A549 (cell line): Measurements from ENCODE around the gene BRSK2.

ENCODE experiments used
- BHLHE40 ChIP-seq: IDR thresholded peaks from 2 replicates; pipeline ENCODE4 v1.6.1; 2012; ENCODE audit warnings: low read depth, low read length, inconsistent platforms
- EP300 ChIP-seq, 2 experiments: fragments of >200 bp; sonication (Bioruptor Twin); formaldehyde crosslinking; IDR thresholded peaks; 2 replicates in 1 of 2; 3 replicates in 1 of 2; pipeline ENCODE4 v1.6.1; 2016 to 2017
- FOSL2 ChIP-seq, 2 experiments: fragments of 450-650 bp in 1 of 2; fragments of >200 bp in 1 of 2; sonication (Bioruptor Twin) in 1 of 2; formaldehyde crosslinking; IDR thresholded peaks; 2 replicates each; pipeline versions ENCODE4 v1.5.0 to v1.6.1; 2016 to 2020; ENCODE audit warnings: mild to moderate bottlenecking in 1 of 2, moderate library complexity in 1 of 2
- POLR2A ChIP-seq: IDR thresholded peaks from 2 replicates; pipeline ENCODE4 v1.6.1; 2012; ENCODE audit warnings: mild to moderate bottlenecking, low read length
- SMC3 ChIP-seq: fragments of >200 bp; sonication (Bioruptor Twin); formaldehyde crosslinking; IDR thresholded peaks from 3 replicates; pipeline ENCODE4 v1.6.1; 2018; ENCODE audit warnings: inconsistent platforms
- TF ChIP-seq, protein P1 (sequence below): fragments of 450-650 bp; IDR thresholded peaks from 2 replicates; pipeline ENCODE4 v1.6.1; 2014; ENCODE audit warnings: antibody characterized with exemption
- TF ChIP-seq, protein P2 (sequence below): fragments of >200 bp; sonication (Bioruptor Twin); formaldehyde crosslinking; IDR thresholded peaks from 3 replicates; pipeline ENCODE4 v1.5.1; 2016
- TF ChIP-seq, protein P3 (sequence below): IDR thresholded peaks from 2 replicates; pipeline ENCODE4 v1.6.1; 2012

DNA sequence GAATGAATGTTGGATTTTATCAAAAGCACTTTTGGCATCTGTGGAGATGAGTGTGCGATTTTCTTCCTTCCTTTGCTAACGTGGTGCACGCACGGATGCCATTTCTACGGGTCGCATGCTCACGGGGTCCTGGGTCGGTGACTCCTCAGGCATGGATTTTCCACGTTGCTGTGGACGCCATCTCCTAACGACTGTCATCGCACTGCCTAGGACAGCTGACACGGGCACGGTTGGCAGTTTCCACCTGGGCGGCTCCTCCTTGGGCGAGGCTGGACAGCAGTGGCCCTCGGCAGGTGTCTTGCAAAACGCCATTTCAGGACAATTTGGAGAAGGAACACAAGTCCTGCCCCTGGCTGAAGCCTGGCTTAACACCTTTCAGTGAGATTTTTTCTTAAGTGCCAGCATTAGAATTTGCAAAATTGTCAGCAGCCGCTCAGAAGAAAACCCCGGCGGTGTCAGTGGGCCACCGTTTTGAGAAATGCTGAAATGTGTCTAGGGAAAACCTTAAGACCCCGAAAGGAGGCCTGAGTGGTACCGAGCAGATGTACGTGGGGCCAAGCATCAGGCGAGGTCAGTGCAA, 45.6 kb upstream of the BRSK2 start:
- TF ChIP-seq POLR2A: no peak
- TF ChIP-seq, protein P1, sequence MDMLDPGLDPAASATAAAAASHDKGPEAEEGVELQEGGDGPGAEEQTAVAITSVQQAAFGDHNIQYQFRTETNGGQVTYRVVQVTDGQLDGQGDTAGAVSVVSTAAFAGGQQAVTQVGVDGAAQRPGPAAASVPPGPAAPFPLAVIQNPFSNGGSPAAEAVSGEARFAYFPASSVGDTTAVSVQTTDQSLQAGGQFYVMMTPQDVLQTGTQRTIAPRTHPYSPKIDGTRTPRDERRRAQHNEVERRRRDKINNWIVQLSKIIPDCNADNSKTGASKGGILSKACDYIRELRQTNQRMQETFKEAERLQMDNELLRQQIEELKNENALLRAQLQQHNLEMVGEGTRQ: no peak
- TF ChIP-seq, protein P2, sequence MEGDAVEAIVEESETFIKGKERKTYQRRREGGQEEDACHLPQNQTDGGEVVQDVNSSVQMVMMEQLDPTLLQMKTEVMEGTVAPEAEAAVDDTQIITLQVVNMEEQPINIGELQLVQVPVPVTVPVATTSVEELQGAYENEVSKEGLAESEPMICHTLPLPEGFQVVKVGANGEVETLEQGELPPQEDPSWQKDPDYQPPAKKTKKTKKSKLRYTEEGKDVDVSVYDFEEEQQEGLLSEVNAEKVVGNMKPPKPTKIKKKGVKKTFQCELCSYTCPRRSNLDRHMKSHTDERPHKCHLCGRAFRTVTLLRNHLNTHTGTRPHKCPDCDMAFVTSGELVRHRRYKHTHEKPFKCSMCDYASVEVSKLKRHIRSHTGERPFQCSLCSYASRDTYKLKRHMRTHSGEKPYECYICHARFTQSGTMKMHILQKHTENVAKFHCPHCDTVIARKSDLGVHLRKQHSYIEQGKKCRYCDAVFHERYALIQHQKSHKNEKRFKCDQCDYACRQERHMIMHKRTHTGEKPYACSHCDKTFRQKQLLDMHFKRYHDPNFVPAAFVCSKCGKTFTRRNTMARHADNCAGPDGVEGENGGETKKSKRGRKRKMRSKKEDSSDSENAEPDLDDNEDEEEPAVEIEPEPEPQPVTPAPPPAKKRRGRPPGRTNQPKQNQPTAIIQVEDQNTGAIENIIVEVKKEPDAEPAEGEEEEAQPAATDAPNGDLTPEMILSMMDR: no peak
- no peak for TF ChIP-seq BHLHE40
- TF ChIP-seq, protein P3, sequence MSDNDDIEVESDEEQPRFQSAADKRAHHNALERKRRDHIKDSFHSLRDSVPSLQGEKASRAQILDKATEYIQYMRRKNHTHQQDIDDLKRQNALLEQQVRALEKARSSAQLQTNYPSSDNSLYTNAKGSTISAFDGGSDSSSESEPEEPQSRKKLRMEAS: no peak
- no peak for TF ChIP-seq FOSL2 (IDR thresholded peaks at IDR 0.05)
- no peak for TF ChIP-seq FOSL2 (CRISPR knock-in tag; IDR thresholded peaks at IDR 0.05)
- TF ChIP-seq EP300 (IDR thresholded peaks at IDR 0.05): no peak
- no peak for TF ChIP-seq SMC3
